ENCODE data around the gene SPIN1. TPM values are rescaled to one million over a fixed set of nuclear protein-coding genes. Genes with fewer than 3 reads are reported as not detected.
"Not testable (repeated sequence)": the region's sequence is repeated elsewhere in the genome, so short reads cannot be mapped to it uniquely, and the experiment has no call there.

The SPIN1 gene
- total RNA-seq, 4 donors from 2014 or later: 55.8 to 388 (median 127) TPM

DNA sequence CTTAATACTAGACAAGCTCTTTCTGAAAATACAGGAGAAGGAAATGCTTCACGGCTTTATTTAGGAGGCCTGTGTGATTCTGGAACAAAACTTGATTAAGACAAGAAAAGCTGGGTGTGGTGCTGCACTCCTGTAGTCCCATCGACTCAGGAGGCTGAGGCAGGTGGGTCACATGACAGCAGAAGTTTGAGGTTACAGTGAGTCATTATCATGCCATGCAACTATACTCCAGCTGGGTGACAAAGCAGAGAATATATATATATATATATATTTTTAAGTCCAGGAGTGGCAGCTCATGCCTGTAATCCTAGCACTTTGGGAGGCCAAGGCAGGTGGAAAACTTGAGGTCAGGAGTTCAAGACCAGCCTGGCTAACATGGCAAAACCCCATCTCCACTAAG, 33.1 kb upstream of the SPIN1 start:
- intact Hi-C loops (cut with DNase I; ENCODE audit: low total_unique reads): no loop called here
- DNase-seq: no peak

DNA sequence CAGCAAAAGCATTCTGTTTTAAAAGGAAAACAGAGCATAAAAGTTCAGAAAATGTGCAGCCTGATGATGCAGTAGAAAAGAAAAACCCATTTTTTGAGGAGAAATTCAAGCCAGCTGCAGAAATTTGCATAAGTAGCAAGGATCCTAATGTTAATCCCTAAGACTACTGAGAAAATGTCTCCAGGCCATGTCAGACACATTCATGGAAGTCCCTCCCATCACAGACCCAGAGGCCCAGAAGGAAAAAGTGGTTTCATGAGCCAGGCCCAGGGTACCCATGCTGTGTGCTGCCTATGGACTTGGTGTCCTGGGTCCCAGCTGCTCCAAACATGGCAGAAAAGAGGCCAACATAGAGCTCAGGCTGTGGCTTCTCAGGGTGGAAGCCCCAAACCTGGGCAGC, 31.0 kb upstream of the SPIN1 start:
- H3K4me3 ChIP-seq; H3K27me3 ChIP-seq; intact Hi-C loops (cut with DNase I; ENCODE audit: low total_unique reads); DNase-seq; H3K36me3 ChIP-seq; H3K4me1 ChIP-seq; H3K9me3 ChIP-seq; H3K27ac ChIP-seq: not testable (repeated sequence)

More for the DNA sequence above, 33.1 kb upstream of the SPIN1 start:
- Histone ChIP-seq H3K36me3 (no peaks in the 10 kb centered on the region), H3K27ac (no peak overlapping the region), H3K9me3 (no peaks in the 10 kb centered on the region), H3K4me1 (no peaks in the 10 kb centered on the region), H3K4me3 (no peak overlapping the region), H3K27me3 (no peaks in the 10 kb centered on the region)
- TF ChIP-seq, protein P1, sequence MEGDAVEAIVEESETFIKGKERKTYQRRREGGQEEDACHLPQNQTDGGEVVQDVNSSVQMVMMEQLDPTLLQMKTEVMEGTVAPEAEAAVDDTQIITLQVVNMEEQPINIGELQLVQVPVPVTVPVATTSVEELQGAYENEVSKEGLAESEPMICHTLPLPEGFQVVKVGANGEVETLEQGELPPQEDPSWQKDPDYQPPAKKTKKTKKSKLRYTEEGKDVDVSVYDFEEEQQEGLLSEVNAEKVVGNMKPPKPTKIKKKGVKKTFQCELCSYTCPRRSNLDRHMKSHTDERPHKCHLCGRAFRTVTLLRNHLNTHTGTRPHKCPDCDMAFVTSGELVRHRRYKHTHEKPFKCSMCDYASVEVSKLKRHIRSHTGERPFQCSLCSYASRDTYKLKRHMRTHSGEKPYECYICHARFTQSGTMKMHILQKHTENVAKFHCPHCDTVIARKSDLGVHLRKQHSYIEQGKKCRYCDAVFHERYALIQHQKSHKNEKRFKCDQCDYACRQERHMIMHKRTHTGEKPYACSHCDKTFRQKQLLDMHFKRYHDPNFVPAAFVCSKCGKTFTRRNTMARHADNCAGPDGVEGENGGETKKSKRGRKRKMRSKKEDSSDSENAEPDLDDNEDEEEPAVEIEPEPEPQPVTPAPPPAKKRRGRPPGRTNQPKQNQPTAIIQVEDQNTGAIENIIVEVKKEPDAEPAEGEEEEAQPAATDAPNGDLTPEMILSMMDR (IDR thresholded peaks at IDR 0.05): no peak
- TF ChIP-seq POLR2A (IDR thresholded peaks at IDR 0.05): no peak

DNA sequence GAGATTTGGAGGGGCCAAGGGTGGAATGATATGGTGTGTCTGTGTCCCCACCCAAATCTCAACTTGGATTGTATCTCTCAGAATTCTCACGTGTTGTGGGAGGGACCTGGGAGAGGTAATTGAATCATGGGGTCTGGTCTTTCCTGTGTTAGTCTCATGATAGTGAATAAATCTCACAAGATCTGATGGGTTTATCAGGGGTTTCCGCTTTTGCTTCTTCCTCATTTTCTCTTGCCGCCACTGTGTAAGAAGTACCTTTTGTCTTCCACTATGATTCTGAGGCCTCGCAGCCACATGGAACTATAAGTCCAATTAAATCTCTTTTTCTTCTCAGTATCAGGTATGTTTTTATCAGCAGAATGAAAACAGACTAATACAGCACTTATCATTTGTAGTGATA, 29.5 kb upstream of the SPIN1 start:
- TF ChIP-seq POLR2A (IDR thresholded peaks at IDR 0.05): no peak
- no peak overlapping the region for H3K27ac ChIP-seq
- no peak overlapping the region for H3K4me3 ChIP-seq
- H3K4me1 ChIP-seq: no peaks in the 10 kb centered on the region
- no peaks in the 10 kb centered on the region for H3K36me3 ChIP-seq
- H3K9me3 ChIP-seq: no peaks in the 10 kb centered on the region
- DNase-seq: no peak
- intact Hi-C loops (cut with DNase I; ENCODE audit: low total_unique reads): no loop called here
- H3K27me3 ChIP-seq: no peaks in the 10 kb centered on the region

DNA sequence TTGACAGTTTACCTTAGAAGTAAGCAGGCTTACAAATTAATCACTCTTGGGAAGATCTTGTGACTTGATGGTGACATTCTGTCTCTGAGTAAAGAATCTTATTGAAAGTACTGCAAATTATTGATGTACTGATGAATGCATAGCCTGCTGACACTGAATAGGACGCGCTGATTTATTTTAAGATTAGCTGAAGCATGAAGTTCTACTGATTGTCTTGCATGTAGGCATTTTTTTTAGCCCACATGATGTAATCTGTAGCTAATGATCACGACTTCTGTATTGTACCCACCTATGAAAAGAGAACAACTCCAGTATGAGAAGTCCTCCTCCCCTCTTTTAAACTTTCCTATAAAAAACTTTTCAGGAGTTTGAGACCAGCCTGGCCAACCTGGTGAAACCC, 28.3 kb upstream of the SPIN1 start:
- H3K4me1 ChIP-seq: no peaks in the 10 kb centered on the region
- H3K4me3 ChIP-seq: no peak overlapping the region
- H3K27ac ChIP-seq: no peak overlapping the region
- no peaks in the 10 kb centered on the region for H3K9me3 ChIP-seq
- H3K27me3 ChIP-seq: no peaks in the 10 kb centered on the region
- TF ChIP-seq, protein P1 (IDR thresholded peaks at IDR 0.05): no peak
- no peak for TF ChIP-seq POLR2A (IDR thresholded peaks at IDR 0.05)
- H3K36me3 ChIP-seq: no peaks in the 10 kb centered on the region
- intact Hi-C loops (cut with DNase I; ENCODE audit: low total_unique reads): no loop called here
- no peak for DNase-seq

DNA sequence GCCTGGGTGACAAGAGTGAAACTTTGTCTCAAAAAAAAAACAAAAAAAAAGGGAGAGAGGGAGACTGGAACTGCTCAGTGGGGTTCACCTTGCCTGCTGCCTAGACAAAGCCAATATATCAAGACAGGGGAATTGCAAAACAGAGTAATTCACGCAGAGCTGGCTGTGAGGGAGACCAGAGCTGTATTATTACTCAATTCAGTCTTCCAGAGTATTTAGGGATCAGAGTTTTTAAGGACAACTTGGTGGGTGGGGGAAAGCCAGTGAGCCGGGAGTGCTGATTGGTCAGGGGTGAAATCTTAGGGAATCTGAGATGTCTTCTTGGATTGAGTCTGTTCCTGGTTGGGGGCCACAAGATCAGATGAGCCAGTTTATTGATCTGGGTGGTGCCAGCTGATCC, 25.6 kb upstream of the SPIN1 start:
- Histone ChIP-seq H3K4me1 (no peaks in the 10 kb centered on the region), H3K9me3 (no peaks in the 10 kb centered on the region), H3K27ac (no peak overlapping the region), H3K36me3 (no peaks in the 10 kb centered on the region), H3K4me3 (no peak overlapping the region), H3K27me3 (no peaks in the 10 kb centered on the region)
- no peak for TF ChIP-seq POLR2A (IDR thresholded peaks at IDR 0.05)
- TF ChIP-seq, protein P1 (IDR thresholded peaks at IDR 0.05): no peak
- intact Hi-C loops (cut with DNase I; ENCODE audit: low total_unique reads): no loop called here
- DNase-seq: no peak

DNA sequence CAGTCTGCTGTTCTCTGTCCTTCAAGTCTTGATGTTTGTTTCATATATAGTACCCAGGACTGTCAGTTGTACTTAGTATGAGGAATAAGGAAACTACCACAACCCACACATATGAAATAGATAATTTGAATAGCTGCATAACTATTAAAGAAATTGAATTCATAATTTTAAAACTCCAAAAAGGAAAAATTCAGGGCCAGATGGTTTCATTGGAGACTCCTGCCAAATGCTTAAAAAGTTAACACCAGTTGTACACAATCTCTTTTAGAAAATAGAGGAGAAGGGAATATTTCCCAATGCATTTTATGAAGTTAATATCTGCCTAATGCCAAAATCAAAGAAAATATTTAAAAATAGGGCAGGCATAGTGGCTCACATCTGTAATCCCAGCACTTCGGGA, 24.6 kb upstream of the SPIN1 start:
- no peak for TF ChIP-seq POLR2A (IDR thresholded peaks at IDR 0.05)
- TF ChIP-seq, protein P1 (IDR thresholded peaks at IDR 0.05): no peak
- DNase-seq: no peak

More for the DNA sequence above, 24.6 kb upstream of the SPIN1 start:
- no peaks in the 10 kb centered on the region for H3K9me3 ChIP-seq
- intact Hi-C loops (cut with DNase I; ENCODE audit: low total_unique reads): no loop called here
- no peak overlapping the region for H3K4me3 ChIP-seq
- H3K36me3 ChIP-seq: no peaks in the 10 kb centered on the region
- H3K27me3 ChIP-seq: no peaks in the 10 kb centered on the region
- no peaks in the 10 kb centered on the region for H3K4me1 ChIP-seq
- H3K27ac ChIP-seq: no peak overlapping the region
